Motor neuron (in vitro differentiated cells): ENCODE data around the gene WDR26. TPM values are rescaled to one million over a fixed set of nuclear protein-coding genes. Genes with fewer than 3 reads are reported as not detected.
A peak's percentile ranks its signal among the peaks of the same experiment; 100 is the strongest.

Source experiments
- ATAC-seq, 8 experiments: fragments of 200-7000 bp; cut with Tn5 transposase; replicated peaks in 6 of 8; 2 replicates each; pipeline ENCODE4 v1.8.0; 2021; ENCODE audit warnings: mild to moderate bottlenecking in 8 of 8, moderate library complexity in 8 of 8
- H3K27ac ChIP-seq, 2 donors: fragments of 250-450 bp; sonication (Bioruptor Pico); 2 replicates each; pipeline ENCODE4 v1.9.0; 2021; ENCODE audit warnings: antibody characterized with exemption in 2 of 2, mild to moderate bottlenecking in 2 of 2, moderate library complexity in 1 of 2
- H3K4me1 ChIP-seq, 2 donors: fragments of 250-450 bp; sonication (Bioruptor Pico); replicated peaks in 1 of 2; 2 replicates each; pipeline ENCODE4 v1.6.1; 2021; ENCODE audit warnings: antibody characterized with exemption in 2 of 2, mild to moderate bottlenecking in 2 of 2, moderate library complexity in 1 of 2
- H3K4me3 ChIP-seq, 5 donors: fragments of 250-450 bp; sonication (Bioruptor Pico); 2 replicates each; pipeline ENCODE4 v1.9.0; 2021; ENCODE audit warnings: antibody characterized with exemption in 5 of 5, mild to moderate bottlenecking in 5 of 5, moderate library complexity in 4 of 5
- WGBS, 10 experiments: fragments of 450-650 bp; shearing (Covaris generic); methylation state at CpG; one replicate each; pipeline ENCODE4 v1.0.0; 2022; 5-methylcytosine and 5-hydroxymethylcytosine counted together
- in situ Hi-C, 9 experiments: fragments of 400-800 bp; cut with MboI; loops; one replicate each; pipeline ENCODE4 v1.15.0; 2021; ENCODE audit warnings: low sequenced_read_pairs in 9 of 9, low pct_unique_long_range_greater_than_20kb in 2 of 9; ENCODE audit not compliant: unreplicated experiment in 9 of 9
- total RNA-seq, 8 experiments: library from RNA; unstranded; fragments of 300-600 nt; gene quantifications; 2 replicates each; pipeline versions ENCODE4 v1.2.3 to v1.2.4, GENCODE V29; 2022

Gene WDR26
- total RNA-seq, 8 experiments from 2014 or later: 47.4 to 116 (median 55.1) TPM

GRCh38 chr1:224454402-224455055 lies 19.9 kb upstream of the WDR26 start:
- peak in 4 of 8 experiments; percentile 23 to 42 (median 33) for ATAC-seq
- Histone ChIP-seq H3K27ac (no peak overlapping the region), H3K4me1 (no peaks in the 10 kb centered on the region), H3K4me3 (no peak overlapping the region)
- in situ Hi-C loops: no loop called here
- WGBS, 10 experiments: 35 to 92% (median 83%) methylated on average over 2 to 8 of the region's 8 CpGs; no CpG with 5 or more reads in 1 of the 10 experiments

- in situ Hi-C loops: no loop called here
- peaks cover 0 to 4% of the 10 kb centered on the region in 2 donors for H3K4me1 ChIP-seq
- ATAC-seq: no peak
- 50 to 100% (median 90%) methylated on average over 2 to 7 of the region's 7 CpGs for WGBS, 10 experiments
- H3K27ac ChIP-seq: no peak overlapping the region
- no peak overlapping the region for H3K4me3 ChIP-seq
Measured at GRCh38 chr1:224450561-224451350, 16.2 kb upstream of the WDR26 start.

DNA sequence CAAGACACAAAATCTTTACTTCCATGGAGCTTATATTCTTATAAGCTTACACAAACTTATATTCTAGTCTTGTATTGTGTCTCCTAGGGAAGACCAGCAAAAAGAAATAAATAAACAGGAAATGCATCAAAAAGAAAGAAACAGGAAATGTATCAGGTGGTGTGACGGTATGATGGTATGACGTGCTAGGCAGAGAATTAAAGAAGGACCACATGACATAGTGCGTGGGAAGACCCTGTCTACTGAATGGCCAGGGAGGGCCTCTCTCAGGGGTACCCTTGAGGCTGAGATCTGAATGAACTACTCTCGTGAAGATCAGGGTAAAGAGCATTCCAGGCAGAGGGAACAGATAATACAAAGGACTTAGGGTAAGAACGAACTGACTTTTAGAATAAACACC lies 15.6 kb upstream of the WDR26 start:
- in situ Hi-C loops: no loop called here
- H3K4me3 ChIP-seq: no peak overlapping the region
- H3K4me1 ChIP-seq: peaks cover 0 to 4% of the 10 kb centered on the region in 2 donors
- no peak for ATAC-seq
- no peak overlapping the region for H3K27ac ChIP-seq
- WGBS, 10 experiments: 70 to 94% (median 88%) methylated on average over 2 to 5 of the region's 5 CpGs

DNA sequence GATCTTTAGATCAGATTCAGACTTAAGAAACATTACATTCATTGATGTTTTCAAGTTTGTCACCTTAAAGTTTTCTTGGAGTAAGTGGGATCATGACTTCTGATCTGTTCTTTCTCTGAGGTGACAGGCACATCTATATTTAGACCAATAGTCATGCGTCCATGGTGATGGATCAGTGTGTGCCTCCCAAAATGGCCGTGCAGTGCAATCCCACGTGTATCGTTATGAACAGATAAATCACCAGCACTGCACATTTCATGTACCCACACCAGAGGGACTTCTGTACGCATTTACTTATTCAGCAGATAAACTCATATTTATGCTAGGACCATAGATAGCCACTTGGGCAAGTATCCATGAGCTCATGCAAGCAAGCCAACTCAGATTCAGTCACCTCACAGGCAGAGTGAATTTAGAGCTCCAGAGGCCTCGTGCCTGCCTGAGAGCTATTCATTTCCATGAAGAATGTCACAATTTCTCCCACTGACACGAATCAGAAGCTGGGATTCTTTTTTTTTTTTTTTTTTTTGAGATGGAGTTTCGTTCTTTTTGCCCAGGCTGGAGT lies 13.9 kb upstream of the WDR26 start:
- peak in 5 of 8 experiments; percentile 96 to 99 (median 99) for ATAC-seq
- Histone ChIP-seq H3K27ac (peak overlapping the region; percentile 20 to 21), H3K4me3 (no peak overlapping the region), H3K4me1 (peaks cover 0 to 4% of the 10 kb centered on the region in 2 donors)
- 50 to 100% (median 78%) methylated on average over 1 to 8 of the region's 8 CpGs for WGBS, 10 experiments
- in situ Hi-C loops: no loop called here

DNA sequence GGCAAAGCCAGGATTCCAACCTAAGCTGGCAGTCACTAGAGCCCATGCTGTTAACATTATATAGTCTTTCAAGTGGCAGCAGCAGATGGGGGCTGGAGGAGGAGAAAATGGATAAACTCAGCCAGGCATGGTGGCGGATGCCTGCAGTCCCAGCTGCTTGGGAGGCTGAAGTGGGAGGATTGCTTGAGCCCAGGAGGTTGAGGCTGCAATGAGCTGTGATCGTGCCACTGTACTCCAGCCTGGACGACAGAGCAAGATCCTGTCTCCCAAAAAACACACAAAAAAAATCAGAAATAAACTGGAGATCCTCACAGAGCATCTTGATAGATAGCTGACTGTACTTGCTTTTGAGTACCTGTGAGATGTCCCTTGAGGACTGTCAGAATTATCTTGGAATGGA lies 13.4 kb upstream of the WDR26 start:
- no peak for ATAC-seq
- Histone ChIP-seq H3K27ac (peak overlapping the region in 1 of 2 donors; percentile 9), H3K4me1 (peaks cover 0 to 4% of the 10 kb centered on the region in 2 donors), H3K4me3 (no peak overlapping the region)
- in situ Hi-C loops: no loop called here
- 92 to 100% (median 97%) methylated on average over 2 to 3 of the region's 3 CpGs; no CpG with 5 or more reads in 3 of the 10 experiments for WGBS, 10 experiments

DNA sequence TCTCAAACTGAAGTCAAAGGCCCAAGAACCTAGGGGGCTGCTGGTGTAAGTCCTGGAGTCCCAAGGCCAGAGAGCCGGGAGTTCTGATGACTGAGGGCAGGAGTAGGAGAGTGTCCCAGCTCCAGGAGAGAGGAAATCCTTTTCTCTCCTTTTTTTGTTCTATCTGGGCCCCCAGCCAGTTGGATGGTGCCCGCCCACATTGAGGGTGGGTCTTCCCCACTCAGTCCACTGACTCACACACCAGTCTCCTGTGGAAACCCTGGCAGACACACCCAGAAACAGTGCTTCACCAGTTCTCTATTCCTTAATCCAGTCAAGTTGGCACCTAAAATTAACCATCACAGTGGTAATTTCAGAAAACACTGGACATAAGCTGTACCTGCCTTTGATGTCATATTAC lies 12.7 kb upstream of the WDR26 start:
- Histone ChIP-seq H3K4me1 (peaks cover 0 to 4% of the 10 kb centered on the region in 2 donors), H3K4me3 (no peak overlapping the region), H3K27ac (no peak overlapping the region)
- peak in 2 of 8 experiments; percentile 93 to 98 for ATAC-seq
- in situ Hi-C loops: no loop called here
- 0 to 100% (median 96%) methylated on average over 1 to 2 of the region's 2 CpGs; no CpG with 5 or more reads in 4 of the 10 experiments for WGBS, 10 experiments

DNA sequence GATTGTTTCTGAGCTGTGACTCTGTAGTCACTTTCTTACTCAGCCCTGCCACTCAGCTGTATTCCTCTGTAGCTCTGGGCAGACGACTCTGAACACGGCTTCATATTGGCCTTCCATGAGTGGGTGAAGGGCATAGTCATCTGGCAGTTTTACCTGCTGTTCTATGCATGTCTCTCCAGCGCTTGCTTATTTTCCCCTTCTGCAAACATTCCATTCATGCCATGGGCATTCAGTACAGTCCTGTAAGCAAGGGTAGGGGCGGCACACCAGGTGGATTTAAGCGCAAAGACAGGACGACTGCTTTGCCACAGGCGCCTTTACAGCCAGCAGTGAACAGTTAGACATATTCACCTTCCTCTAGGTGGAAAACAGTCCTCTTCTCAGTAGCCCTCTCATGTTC lies 4.4 kb upstream of the WDR26 start:
- in situ Hi-C loops: no loop called here
- no peak for ATAC-seq
- Histone ChIP-seq H3K27ac (no peak overlapping the region), H3K4me3 (no peak overlapping the region), H3K4me1 (peaks cover 7 to 9% of the 10 kb centered on the region in 2 donors)
- 58 to 95% (median 81%) methylated on average over 2 to 7 of the region's 7 CpGs; no CpG with 5 or more reads in 2 of the 10 experiments for WGBS, 10 experiments

DNA sequence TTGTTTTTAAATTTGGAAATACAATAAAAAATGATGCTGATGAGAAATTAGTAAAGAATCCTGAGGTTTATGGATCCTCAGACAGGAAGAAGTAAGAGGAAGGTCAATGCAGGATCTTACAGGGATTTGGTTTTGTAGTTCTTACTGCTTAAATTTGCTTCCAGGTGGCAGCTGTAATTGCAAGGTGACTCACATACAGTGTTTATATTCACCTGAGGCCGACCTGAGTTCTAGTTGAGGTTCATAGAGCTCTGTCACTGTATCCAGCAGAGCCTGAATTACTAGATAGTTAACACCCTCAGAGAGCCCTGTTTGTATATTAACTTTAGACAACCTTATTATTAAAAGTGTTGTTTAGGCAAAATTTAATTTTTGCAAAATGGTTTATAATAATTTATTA lies 1.4 kb upstream of the WDR26 start:
- H3K4me1 ChIP-seq: peaks cover 14 to 22% of the 10 kb centered on the region in 2 donors
- H3K4me3 ChIP-seq: peak overlapping the region in 3 of 5 donors; percentile 96 to 100 (median 96)
- 54 to 100% (median 82%) methylated on average over 1 of the region's 1 CpG; no CpG with 5 or more reads in 3 of the 10 experiments for WGBS, 10 experiments
- in situ Hi-C loops: no loop called here
- no peak overlapping the region for H3K27ac ChIP-seq
- ATAC-seq: no peak

- Histone ChIP-seq H3K4me1 (peaks cover 18 to 28% of the 10 kb centered on the region in 2 donors), H3K27ac (peak overlapping the region; percentile 95 to 99), H3K4me3 (peak overlapping the region; percentile 73 to 100 (median 96))
- in situ Hi-C loops: no loop called here
- peak in 7 of 8 experiments; percentile 2 to 41 (median 5) for ATAC-seq
- 0 to 20% (median 0%) methylated on average over 1 to 4 of the region's 4 CpGs; no CpG with 5 or more reads in 2 of the 10 experiments for WGBS, 10 experiments
Measured at GRCh38 chr1:224435318-224435763, 744 bp upstream of the WDR26 start.

GRCh38 chr1:224433701-224434672 lies 610 bp downstream of the WDR26 start:
- in situ Hi-C loops: no loop called here
- peak overlapping the region; percentile 73 to 100 (median 96) for H3K4me3 ChIP-seq
- ATAC-seq: peak; percentile 3 to 65 (median 51)
- WGBS, 10 experiments: 0% methylated on average over 5 to 9 of the region's 88 CpGs; no CpG with 5 or more reads in 8 of the 10 experiments
- H3K4me1 ChIP-seq: peaks cover 18 to 29% of the 10 kb centered on the region in 2 donors
- H3K27ac ChIP-seq: peak overlapping the region; percentile 95 to 99

DNA sequence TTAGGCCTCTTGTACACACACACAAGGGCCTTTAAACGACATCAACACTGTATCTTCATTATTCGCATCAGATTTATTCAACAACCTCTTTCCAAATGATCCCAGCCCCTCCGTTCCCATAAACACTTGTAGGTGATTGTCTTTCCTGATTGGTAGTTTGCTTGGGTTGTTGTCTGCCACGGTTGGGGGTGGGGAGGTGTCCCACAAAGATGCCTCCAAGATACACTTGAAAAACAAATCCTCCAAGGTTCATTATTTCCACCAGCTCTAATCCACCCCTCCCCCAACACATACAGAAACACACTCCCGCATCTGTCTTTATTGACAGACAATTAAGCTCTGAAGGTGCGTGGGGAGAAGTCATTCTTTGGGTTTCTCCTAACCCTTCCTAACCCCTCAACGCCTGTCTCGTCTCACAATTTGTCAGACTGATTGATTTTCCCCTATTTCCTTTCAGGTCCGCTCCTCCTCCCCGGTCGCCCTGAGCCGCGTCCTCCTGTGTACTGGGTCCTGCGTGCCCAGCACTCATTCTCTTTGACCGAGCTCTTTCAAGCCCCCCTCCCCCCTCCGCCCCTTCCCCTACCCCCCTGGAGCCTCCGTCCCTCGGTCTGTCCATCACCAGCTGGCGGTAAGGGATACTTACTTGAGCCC lies 1.4 kb downstream of the WDR26 start:
- in situ Hi-C loops: no loop called here
- 0 to 2% (median 0%) methylated on average over 1 to 12 of the region's 19 CpGs for WGBS, 10 experiments
- H3K4me1 ChIP-seq: peaks cover 18 to 29% of the 10 kb centered on the region in 2 donors
- peak in 5 of 8 experiments; percentile 8 to 23 (median 12) for ATAC-seq
- peak overlapping the region; percentile 73 to 100 (median 96) for H3K4me3 ChIP-seq
- peak overlapping the region; percentile 95 to 99 for H3K27ac ChIP-seq

GRCh38 chr1:224432672-224433040 lies 1.9 kb downstream of the WDR26 start:
- WGBS, 10 experiments: 0 to 5% (median 0%) methylated on average over 3 to 6 of the region's 6 CpGs; no CpG with 5 or more reads in 1 of the 10 experiments
- H3K4me1 ChIP-seq: peaks cover 18 to 29% of the 10 kb centered on the region in 2 donors
- peak overlapping the region; percentile 73 to 100 (median 96) for H3K4me3 ChIP-seq
- peak overlapping the region in 1 of 2 donors; percentile 99 for H3K27ac ChIP-seq
- in situ Hi-C loops: no loop called here
- peak in 2 of 8 experiments; percentile 1 to 5 for ATAC-seq
